B cell (primary cell): ENCODE results near the gene CNGB1.

Source experiments
- EZH2 ChIP-seq: IDR thresholded peaks from 2 replicates; pipeline ENCODE4 v1.6.1; 2012; ENCODE audit warnings: borderline replicate concordance, low read depth, mild to moderate bottlenecking, moderate library complexity, low read length; ENCODE audit not compliant: insufficient read depth, poor library complexity, severe bottlenecking
- TF ChIP-seq, protein P1 (sequence below): fragments of 200-600 bp; IDR thresholded peaks from one replicate; pipeline ENCODE4 v1.8.0; 2022; ENCODE audit warnings: antibody characterized with exemption, mild to moderate bottlenecking

DNA sequence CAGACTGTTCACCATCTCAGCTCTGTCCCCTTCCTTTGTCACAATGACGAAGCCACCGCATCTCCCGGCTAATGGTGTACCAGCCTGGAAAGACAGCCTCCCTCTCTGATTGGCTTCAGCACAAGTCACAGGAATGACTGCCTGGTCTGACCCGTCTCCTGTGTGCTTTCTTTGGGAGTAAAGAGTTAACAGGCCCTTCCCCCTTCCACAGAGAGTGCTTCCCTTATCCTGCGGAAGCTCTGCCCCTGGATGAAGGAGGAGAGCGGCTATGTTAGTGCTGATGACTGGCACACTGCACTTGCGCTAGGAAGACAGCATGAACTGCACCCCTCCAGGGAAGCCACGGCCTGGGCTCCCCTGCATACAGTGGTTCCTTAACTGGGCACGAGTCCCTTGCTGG, 41.6 kb upstream of the CNGB1 start:
- TF ChIP-seq, protein P1, sequence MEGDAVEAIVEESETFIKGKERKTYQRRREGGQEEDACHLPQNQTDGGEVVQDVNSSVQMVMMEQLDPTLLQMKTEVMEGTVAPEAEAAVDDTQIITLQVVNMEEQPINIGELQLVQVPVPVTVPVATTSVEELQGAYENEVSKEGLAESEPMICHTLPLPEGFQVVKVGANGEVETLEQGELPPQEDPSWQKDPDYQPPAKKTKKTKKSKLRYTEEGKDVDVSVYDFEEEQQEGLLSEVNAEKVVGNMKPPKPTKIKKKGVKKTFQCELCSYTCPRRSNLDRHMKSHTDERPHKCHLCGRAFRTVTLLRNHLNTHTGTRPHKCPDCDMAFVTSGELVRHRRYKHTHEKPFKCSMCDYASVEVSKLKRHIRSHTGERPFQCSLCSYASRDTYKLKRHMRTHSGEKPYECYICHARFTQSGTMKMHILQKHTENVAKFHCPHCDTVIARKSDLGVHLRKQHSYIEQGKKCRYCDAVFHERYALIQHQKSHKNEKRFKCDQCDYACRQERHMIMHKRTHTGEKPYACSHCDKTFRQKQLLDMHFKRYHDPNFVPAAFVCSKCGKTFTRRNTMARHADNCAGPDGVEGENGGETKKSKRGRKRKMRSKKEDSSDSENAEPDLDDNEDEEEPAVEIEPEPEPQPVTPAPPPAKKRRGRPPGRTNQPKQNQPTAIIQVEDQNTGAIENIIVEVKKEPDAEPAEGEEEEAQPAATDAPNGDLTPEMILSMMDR = no peak
- no peak for TF ChIP-seq EZH2
